ENCODE results near the gene CHRND. TPM values are rescaled to one million over a fixed set of nuclear protein-coding genes. Genes with fewer than 3 reads are reported as not detected.

The CHRND gene
- total and polyA plus RNA-seq, 2 of the 8 experiments (the other 6 are each of a cell fraction or from before 2014, with no cell fraction given), result 0.24 TPM; not detected in 1

DNA sequence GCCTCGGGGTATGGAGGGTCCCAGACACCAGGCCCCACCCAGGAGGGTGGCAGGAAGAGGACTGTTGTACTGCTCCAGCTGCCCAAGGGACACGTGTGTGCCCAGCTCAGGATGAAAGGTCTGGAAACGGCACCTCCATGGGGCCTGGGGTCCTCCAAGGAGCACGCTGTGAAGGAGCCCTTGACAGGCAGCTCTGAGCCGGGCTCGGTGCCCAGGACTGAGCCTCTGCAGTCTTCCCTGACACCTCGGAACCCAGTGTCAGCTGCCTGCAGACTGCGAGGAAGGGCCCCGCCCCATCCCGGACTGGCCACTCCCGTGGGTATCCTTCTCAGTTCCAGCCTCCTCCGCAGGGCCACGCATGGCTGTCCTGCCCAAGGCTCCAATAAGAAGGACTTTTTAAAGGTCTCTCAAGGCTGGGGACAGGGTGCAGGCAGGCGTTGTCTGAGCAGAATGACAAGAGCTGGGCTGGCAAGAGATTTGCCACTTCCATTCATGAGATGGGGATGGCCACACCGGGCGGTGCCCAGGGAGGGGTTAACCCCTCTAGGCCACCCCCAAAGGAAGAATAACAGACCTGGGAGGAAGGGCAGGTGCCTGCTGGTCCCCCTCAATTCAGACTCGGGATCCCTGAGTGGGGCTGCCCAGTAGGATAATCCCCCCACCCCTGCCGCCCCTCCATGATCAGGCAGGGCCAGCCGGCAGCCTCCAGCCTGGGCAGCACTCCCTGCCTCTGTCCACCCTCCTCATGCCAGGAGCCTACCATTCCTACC is 47.2 kb upstream of the CHRND start:
- Histone ChIP-seq H4K5ac (ENCODE audit: insufficient read length, low read depth, low read length) (no peak overlapping the region), H3K18ac (ENCODE audit: extremely low read depth, low read length) (no peak overlapping the region), H3K79me1 (ENCODE audit: low read depth, low read length) (no peaks in the 10 kb centered on the region), H4K8ac (ENCODE audit: extremely low read depth, insufficient read depth, low read length) (no peak overlapping the region), H3K4me3 (ENCODE audit: extremely low read depth in 1 of 4, insufficient read depth in 2 of 4, low read depth in 3 of 4, low read length in 4 of 4) (no peak overlapping the region), H3K4me2 (ENCODE audit: insufficient read depth in 1 of 2, low read depth in 2 of 2, low read length in 2 of 2) (no peak overlapping the region), H2AFZ (ENCODE audit: low read length) (no peak overlapping the region), H3K23me2 (ENCODE audit: low read depth, low read length) (no peaks in the 10 kb centered on the region), H3K27me3 (replicated peaks in 1 of 4; ENCODE audit: control insufficient read depth in 3 of 4, extremely low read depth in 1 of 4, insufficient read depth in 3 of 4, low read length in 3 of 4) (peaks cover 0 to 4% (median 0%) of the 10 kb centered on the region in 4 experiments; a peak in 3 of 7 replicates), H3K14ac (ENCODE audit: insufficient read length) (no peak overlapping the region), H2BK120ac (replicated peaks; ENCODE audit: low read depth, low read length) (no peak overlapping the region), H3K27ac (ENCODE audit: low read depth, low read length) (no peak overlapping the region), H3K9me3 (ENCODE audit: insufficient read depth in 2 of 2, low read depth in 1 of 2, low read length in 1 of 2) (no peaks in the 10 kb centered on the region), H4K20me1 (replicated peaks in 1 of 2; ENCODE audit: control insufficient read depth in 1 of 2, insufficient read depth in 2 of 2, low read length in 2 of 2) (peaks cover 2 to 5% of the 10 kb centered on the region in 2 experiments), H4K91ac (replicated peaks; ENCODE audit: insufficient read length, low read length) (no peak overlapping the region), H2BK12ac (ENCODE audit: low read depth, low read length) (no peak overlapping the region), H3K23ac (ENCODE audit: insufficient read length) (no peak overlapping the region), H3K56ac (replicated peaks; ENCODE audit: insufficient read length, low read depth, low read length) (no peak overlapping the region), H2BK15ac (ENCODE audit: low read length) (no peak overlapping the region), H3K79me2 (ENCODE audit: control insufficient read depth in 1 of 2, insufficient read depth in 2 of 2, low read length in 2 of 2) (no peaks in the 10 kb centered on the region), H3K36me3 (ENCODE audit: control insufficient read depth in 2 of 4, insufficient read depth in 4 of 4, low read length in 3 of 4) (no peaks in the 10 kb centered on the region), H2BK5ac (ENCODE audit: low read depth, low read length) (no peak overlapping the region), H2AK5ac (ENCODE audit: low read depth, low read length) (no peak overlapping the region), H3K4me1 (replicated peaks in 1 of 4; ENCODE audit: control insufficient read depth in 3 of 4, insufficient read depth in 4 of 4, low read length in 3 of 4) (no peaks in the 10 kb centered on the region; a peak in 1 of 7 replicates), H3K4ac (replicated peaks; ENCODE audit: insufficient read length, low read depth, low read length) (no peak overlapping the region), H3K9ac (replicated peaks in 1 of 4; ENCODE audit: extremely low read depth in 1 of 4, low read depth in 3 of 4, low read length in 3 of 4) (no peak overlapping the region), H2BK20ac (ENCODE audit: low read length) (no peak overlapping the region)
- TF ChIP-seq E2F6 (IDR thresholded peaks at IDR 0.05), result no peak
- no peak for TF ChIP-seq GABPA (IDR thresholded peaks at IDR 0.05; ENCODE audit: borderline replicate concordance, insufficient read depth, low read length)
- TF ChIP-seq POLR2A (IDR thresholded peaks at IDR 0.05; ENCODE audit: control extremely low read depth in 1 of 2, low read depth in 2 of 2, low read length in 2 of 2), result no peak
- FAIRE-seq (no peak), DNase-seq (ENCODE audit: low read depth in 1 of 2, low spot score in 2 of 2) (no peak)
- POLR2A ChIA-PET (ENCODE audit: partially characterized antibody), result no interaction called here
- CTCF ChIA-PET (ENCODE audit: partially characterized antibody), result interaction anchor here (0.5 to 6.2 kb wide), 6 partner anchors 13 to 503 kb away, joined by 3 to 66 read pairs (median 4); no protein-coding TSS in a partner anchor
- 91% methylated on average over 18 of the region's 19 CpGs; no CpG with 5 or more reads in 1 of the 2 experiments for WGBS, 2 experiments (ENCODE audit: extremely low coverage in 1 of 2, insufficient coverage in 1 of 2, insufficient read length in 1 of 2, insufficient replicate concordance in 2 of 2, low coverage in 1 of 2, low lambda C conversion rate in 2 of 2, missing lambda C conversion rate in 1 of 2)
